T-helper 2 cell treated with Interferon-gamma antibody and Interleukin-4, amounts not matched to agents 100 ng/mL and 5 ng/mL, for 36 hours (primary cell): ENCODE results near the gene SLC1A2. TPM values are rescaled to one million over a fixed set of nuclear protein-coding genes. Genes with fewer than 3 reads are reported as not detected.

ENCODE experiments used
- intact Hi-C: fragments of 100-400 bp; cut with micrococcal nuclease; formaldehyde crosslinking; loops from one replicate; pipeline ENCODE4 v1.15.1; 2023
- total RNA-seq: library from RNA; stranded (reverse); gene quantifications from 2 replicates; pipeline ENCODE4 v1.2.3, GENCODE V29; 2022

Gene SLC1A2
- total RNA-seq, result not detected in 2 replicates

GRCh38 chr11:35419184-35419829 is at the start of gene SLC1A2:
TSS of gene SLC1A2 (minus strand) at chr11:35419558. CDS start at chr11:35418966, 592 bp downstream.
- intact Hi-C loops, result no loop called here

GRCh38 chr11:35466058-35466457 is 46.7 kb upstream of the SLC1A2 start:
- intact Hi-C loops, result no loop called here

- intact Hi-C loops, result no loop called here
These were observed 45.0 kb upstream of the SLC1A2 start for GRCh38 chr11:35464308-35464707.

GRCh38 chr11:35463331-35463751 is 44.0 kb upstream of the SLC1A2 start:
- intact Hi-C loops, result no loop called here

GRCh38 chr11:35461917-35462538 is 42.7 kb upstream of the SLC1A2 start:
- intact Hi-C loops, result no loop called here

- intact Hi-C loops, result no loop called here
These were observed 40.1 kb upstream of the SLC1A2 start for GRCh38 chr11:35459489-35459888.

- intact Hi-C loops, result no loop called here
These were observed 39.5 kb upstream of the SLC1A2 start for GRCh38 chr11:35458846-35459245.

- intact Hi-C loops, result no loop called here
These were observed 35.0 kb upstream of the SLC1A2 start for GRCh38 chr11:35454362-35454761.

GRCh38 chr11:35436581-35437250 is 17.4 kb upstream of the SLC1A2 start:
- intact Hi-C loops, result no loop called here

GRCh38 chr11:35433588-35433987 is 14.2 kb upstream of the SLC1A2 start:
- intact Hi-C loops, result no loop called here

- intact Hi-C loops, result no loop called here
These were observed 13.1 kb upstream of the SLC1A2 start for GRCh38 chr11:35432464-35432863.

- intact Hi-C loops, result no loop called here
These were observed 7.7 kb upstream of the SLC1A2 start for GRCh38 chr11:35427071-35427470.

- intact Hi-C loops, result no loop called here
These were observed 7.0 kb upstream of the SLC1A2 start for GRCh38 chr11:35426351-35426750.

GRCh38 chr11:35425603-35426212 is 6.3 kb upstream of the SLC1A2 start:
- intact Hi-C loops, result no loop called here

GRCh38 chr11:35424157-35424940 is 5.0 kb upstream of the SLC1A2 start:
- intact Hi-C loops, result no loop called here

- intact Hi-C loops, result no loop called here
These were observed 1.0 kb upstream of the SLC1A2 start for GRCh38 chr11:35420371-35420770.

GRCh38 chr11:35419830-35420333 is 524 bp upstream of the SLC1A2 start:
- intact Hi-C loops, result no loop called here

GRCh38 chr11:35418282-35419183 is 825 bp downstream of the SLC1A2 start:
- intact Hi-C loops, result no loop called here

- intact Hi-C loops, result no loop called here
These were observed 3.9 kb downstream of the SLC1A2 start for GRCh38 chr11:35415487-35415886.

GRCh38 chr11:35414776-35415175 is 4.6 kb downstream of the SLC1A2 start:
- intact Hi-C loops, result no loop called here
